Measurements from ENCODE around the gene SPDEF.

Gene SPDEF

GRCh38 chr6:34561227-34561530 is 5.0 kb upstream of the SPDEF start:
- no peak for DNase-seq

DNA sequence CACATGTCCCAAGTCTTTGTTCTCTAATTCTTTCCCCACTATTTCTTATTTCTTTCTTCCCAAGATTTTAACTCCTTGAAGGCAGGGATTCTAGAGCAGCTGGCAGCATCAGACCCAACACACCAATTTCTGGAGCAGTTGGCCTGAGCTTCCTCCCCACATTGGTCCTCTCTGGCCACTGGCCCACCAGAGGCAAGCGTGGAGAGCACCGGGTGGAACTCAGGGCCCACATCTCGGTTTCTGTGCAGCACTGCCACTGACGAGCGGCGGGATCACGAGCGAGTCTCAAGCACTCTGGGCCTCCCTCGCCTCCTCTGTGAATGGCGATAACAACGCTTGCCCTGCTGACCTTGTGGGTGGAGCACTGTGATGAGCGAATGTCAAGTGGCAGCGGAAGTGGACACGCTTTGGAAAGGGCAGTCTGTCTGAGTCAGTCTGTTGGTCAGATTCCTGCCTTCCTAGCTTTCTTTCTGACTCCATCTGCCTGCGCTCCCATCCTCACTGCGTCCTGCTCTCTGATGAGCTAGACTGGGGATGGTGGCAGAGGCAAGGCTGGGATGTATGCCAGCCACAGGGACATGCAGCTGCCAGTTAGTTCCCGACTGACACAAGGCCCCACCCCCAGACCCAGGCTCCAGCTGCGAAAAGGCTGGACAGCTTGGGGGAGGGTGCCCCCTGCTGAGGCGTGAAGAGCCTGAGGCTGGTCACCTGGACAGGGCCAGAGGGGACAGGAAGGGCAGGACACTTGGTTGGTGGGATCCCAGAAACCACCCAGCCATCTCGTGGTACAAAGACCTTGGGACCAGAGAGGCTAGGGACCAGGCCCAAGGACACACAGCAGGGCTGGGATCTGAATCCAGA is 4.5 kb upstream of the SPDEF start:
- DNase-seq, result no peak

GRCh38 chr6:34559651-34560365 is 3.7 kb upstream of the SPDEF start:
- no peak for DNase-seq

- no peak for DNase-seq
Measured at GRCh38 chr6:34558172-34558714, 2.1 kb upstream of the SPDEF start.

GRCh38 chr6:34557228-34557627 is 1.1 kb upstream of the SPDEF start:
- no peak for DNase-seq

DNA sequence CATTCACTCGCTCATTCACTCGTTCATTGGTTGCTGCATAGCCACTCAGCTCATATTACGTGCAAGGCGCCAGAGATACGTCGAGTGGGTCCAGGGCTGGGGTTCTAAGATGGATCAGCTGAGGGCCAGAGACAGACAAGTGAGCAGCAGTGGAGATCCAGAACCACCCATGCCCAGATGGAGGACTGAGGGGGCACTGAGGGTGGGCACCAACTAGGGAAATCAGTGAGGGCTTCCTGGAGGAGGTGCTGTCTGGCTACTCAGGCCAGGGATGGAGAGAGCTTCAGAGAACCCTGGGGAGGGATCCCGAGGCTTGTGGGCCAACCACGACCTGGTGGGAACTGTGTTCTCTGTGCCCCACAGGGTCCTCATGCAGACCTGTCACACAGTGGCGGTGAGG is 364 bp upstream of the SPDEF start:
- no peak for DNase-seq

DNA sequence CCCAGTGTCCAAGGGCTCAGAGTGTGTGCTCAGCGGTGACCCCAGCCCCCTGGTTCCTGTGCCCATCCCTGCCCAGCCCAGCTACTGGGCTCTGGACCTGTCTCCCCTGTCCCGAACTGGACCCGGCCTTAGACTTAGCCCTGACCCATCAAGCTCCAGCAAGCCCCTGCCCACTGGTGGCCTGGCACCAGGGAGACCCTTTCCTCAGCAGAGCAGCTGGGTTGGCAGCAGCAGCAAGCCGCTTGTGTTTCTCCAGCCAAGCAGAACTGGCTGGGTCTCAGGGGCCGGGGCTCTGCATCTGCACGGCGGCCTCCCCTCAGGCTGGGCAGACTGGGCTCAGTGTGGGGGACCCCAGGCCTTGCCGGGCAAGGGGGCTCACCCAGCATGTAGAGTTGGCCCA is 801 bp downstream of the SPDEF start:
- no peak for DNase-seq

GRCh38 chr6:34555007-34555322 is 1.2 kb downstream of the SPDEF start:
- DNase-seq, result no peak

DNA sequence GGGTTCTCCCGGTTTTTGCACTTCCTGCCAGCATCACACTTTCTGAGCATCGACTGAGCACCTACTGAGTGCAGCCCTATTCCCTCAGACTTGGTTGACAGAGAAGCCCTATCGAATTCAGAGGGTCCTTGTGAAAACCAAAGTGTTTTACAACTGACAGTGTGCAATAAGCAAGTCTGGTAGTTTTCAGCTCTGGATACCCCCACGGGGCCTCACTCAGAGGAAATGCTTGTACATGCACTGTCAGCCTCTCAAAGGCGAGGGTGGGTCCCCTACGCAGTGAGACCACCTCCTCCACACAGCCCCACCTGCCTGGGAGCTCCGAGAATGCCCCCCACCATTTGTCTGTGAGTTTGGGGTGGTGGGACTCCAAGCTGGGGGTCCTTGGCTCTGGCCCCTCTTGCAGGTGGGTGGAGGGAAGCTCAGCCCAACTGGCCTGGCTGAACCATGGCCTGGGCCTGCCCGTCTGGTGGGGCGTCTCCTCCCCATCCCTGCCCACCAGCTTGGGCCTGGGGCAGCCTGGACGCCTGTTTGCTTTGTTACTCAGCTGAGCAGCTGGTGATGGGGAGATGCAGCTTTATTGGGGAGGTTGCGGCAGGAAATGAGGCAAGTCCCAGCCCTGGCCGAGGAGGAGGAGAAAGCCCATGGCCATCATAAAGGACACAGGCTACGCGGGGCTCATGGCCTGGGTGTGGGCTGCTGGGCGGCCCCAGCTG is 1.7 kb downstream of the SPDEF start:
- DNase-seq, result no peak

DNA sequence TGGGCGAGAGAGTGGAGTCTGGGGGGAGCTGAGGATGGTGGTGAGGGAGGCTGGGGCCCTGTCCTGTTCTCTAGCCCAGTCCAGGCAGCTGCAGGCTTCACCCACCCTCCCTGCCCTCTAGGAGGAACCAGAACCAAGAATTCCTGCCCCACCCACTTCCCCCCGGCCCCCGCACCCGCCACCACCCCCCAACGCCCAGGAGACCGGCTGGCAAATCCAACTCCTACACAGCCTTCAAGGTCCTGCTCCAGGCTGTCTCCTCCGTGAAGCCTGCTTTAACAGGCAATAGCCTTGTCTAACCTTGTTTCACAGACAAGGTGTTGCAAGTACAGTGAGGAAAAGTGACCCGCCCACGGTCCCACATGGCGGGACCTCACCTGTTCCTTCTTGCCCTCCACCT is 2.4 kb downstream of the SPDEF start:
- DNase-seq, result no peak

GRCh38 chr6:34553146-34553545 is 3.0 kb downstream of the SPDEF start:
- no peak for DNase-seq

GRCh38 chr6:34552620-34553019 is 3.5 kb downstream of the SPDEF start:
- DNase-seq, result no peak

- no peak for DNase-seq
Measured at GRCh38 chr6:34551720-34552119, 4.4 kb downstream of the SPDEF start.

- no peak for DNase-seq
Measured at GRCh38 chr6:34549804-34550202, 6.3 kb downstream of the SPDEF start.

DNA sequence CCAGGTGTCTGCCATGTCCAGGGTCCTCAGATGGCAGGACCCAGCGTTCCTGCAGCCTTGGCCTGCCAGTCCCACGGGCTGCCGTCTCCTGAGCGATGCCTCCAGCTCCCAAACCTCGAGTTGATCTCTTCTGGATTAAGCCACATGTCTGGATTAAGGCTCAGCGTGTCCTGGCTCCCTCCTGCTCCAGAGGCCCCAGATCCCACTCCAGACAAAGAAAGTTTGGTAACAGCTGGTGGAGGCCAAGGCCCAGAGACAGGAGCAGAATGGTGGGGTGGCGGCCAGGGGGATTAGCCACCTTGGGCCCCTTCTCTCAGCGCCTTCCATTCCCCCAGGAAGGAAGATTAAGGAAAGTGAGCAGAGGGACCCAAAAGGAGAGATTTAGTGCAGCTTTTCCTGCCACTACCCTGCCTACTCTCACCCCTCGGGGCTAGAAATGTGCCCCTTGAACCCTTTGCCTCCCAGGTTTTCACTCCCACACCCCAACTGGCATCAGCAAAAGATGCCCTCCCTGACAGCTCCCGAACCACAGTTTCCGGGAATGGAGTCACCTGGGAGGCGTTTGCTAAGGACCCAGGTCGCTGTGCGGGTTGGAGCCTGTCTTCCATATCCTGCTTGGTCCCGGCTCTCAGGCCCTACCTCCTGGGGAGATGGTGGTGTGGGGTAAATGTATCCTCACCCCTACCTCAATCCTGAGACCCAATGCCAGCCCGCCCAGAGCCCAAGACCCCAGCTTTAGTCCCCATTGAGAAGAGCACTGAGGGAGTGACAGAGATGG is 6.9 kb downstream of the SPDEF start:
- no peak for DNase-seq

DNA sequence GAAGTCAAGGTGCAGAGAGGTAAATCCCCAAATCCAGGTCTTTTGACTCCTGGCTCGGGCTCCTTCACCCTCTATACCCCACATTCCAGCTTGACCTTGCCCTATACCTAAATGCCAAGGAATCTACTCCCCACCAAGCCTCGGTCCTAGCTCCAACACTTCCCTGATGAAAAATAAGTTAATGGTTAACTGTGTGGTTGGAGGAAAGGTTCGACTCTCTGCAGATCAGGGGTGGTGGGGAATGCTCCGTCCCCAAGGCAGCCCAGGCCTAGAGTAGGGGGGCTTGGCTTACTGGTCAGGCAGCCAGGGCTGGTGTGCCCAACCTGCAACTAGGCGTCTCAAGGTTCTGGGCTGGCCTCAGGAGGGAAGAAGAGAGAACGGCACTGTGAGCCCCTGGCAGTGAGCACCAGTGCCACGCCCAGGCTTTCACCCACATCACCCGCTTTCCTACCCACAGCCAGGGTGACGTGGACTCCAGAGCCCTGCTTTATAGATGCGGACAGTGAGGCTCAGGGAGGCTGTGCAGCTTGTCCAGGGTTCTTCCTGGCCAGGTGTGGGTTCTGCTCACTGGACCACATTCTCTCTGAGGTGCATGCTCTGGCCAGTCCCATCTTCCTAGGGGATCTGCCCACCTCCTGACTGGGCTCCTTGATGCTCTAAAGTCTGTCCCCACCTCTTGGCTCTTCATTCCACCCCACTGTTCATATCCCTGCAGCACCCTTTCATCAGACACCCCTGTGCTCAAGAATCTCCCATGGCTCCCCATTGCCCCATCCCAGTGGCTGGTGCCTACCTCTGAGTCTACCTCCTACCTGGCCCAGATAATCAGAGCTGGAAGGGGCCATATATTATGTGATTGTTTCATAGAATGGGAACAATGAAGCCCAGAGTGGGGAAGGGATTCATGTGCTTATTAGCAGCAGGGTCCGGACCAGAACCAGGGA is 8.2 kb downstream of the SPDEF start:
- no peak for DNase-seq

DNA sequence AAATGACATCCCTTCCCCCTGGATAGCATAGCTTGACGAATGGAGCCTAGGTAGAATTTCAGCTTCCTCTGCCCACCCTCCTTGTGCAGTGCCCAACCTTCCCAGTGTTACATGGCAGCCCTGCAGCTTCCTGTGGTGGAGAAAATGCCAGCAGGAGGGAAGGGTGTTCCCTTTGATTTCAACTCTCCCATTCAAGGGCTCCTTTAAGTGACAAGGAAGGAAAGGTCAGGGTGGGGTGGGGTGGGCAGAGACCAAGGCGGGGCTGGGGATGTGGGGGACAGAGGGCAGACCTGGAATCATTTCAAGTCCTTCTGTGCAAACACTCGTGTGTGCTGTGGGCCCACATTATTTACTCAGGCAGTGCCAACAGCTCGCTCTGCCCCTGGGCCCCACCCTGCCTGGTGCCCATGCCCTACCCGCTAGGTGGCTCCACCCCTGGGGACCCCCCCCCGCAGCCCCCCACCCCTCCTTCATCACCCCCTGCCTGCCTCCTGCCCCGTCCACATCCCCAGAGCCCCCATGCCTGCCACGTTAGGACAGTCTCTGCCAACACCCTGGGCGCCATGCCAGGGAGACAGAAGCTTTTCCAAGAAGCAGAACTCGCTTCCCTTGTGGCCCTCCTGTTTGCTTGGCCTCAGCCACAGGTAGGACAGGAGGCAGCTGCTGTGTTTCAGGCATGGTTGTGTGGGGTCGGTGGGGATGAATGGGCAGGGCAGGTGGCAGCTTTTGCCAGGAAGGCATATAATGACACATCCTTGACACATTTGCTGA is 9.4 kb downstream of the SPDEF start:
- no peak for DNase-seq

- no peak for DNase-seq
Measured at GRCh38 chr6:34544776-34545471, 11.2 kb downstream of the SPDEF start.

DNA sequence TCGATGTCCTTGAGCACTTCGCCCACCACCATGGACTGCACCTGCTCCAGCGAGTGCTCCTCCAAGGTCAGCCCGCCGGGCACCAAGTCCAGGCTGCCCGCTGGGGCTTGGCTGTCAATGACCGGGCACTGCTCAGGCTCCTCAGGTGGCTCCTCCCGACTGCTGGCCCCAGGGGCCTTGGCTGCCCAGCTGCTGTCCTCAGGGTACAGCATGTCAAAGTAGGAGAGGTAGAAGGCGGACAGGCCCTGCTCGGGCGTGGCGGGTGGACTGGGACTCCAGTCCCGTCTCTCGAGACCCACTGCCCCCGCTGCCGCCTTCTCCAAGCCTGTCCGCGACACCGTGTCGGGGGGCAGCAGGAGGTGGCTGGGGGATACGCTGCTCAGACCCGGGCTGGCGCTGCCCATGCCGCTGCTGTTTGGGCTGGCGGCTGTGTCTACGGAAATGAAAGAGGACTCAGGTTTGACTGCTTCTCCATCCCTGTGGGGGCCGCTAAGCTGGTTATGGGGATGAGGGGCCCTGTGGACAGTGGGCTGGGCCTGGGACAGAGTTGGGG is 12.0 kb downstream of the SPDEF start:
- DNase-seq, result no peak

DNA sequence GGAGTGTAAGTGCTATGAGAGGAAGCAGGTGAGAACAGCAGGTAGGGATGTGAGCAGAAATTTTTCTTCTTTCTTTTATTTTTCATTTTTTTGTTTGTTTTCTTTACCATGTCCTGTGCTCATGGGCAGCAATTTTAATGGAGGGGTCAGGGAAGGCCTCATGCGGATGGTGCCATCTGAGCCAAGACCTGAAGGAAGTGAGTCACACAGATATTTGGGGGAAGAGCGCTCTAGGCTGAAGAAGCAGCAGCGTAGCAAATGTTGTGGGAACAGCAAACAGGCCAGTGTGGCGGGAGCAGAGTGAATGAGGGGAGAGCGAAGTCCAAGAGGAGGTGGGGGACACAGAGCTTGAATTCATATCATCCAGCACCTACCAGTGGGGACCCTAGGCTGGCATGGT is 12.7 kb downstream of the SPDEF start:
- DNase-seq, result no peak

All from SIG-M5 (cell line).